GM18520 (cell line): Measurements from ENCODE around the gene AKNA.
A peak's percentile ranks its signal among the peaks of the same experiment; 100 is the strongest.

Experiments
- ATAC-seq: cut with Tn5 transposase; IDR thresholded peaks from one replicate; pipeline ENCODE4 v1.9.1; 2021; ENCODE audit not compliant: unreplicated experiment

The AKNA gene

GRCh38 chr9:114417511-114417910, 29.7 kb upstream of the AKNA start:
- ATAC-seq, result peak; percentile 45

GRCh38 chr9:114416906-114417305, 29.1 kb upstream of the AKNA start:
- no peak for ATAC-seq

GRCh38 chr9:114416290-114416689, 28.5 kb upstream of the AKNA start:
- no peak for ATAC-seq

GRCh38 chr9:114414346-114414745, 26.6 kb upstream of the AKNA start:
- ATAC-seq, result no peak

- no peak for ATAC-seq
Measured at GRCh38 chr9:114413861-114414301, 26.1 kb upstream of the AKNA start.

GRCh38 chr9:114412048-114412683, 24.4 kb upstream of the AKNA start:
- no peak for ATAC-seq

GRCh38 chr9:114411452-114411851, 23.7 kb upstream of the AKNA start:
- no peak for ATAC-seq

GRCh38 chr9:114410910-114411309, 23.1 kb upstream of the AKNA start:
- no peak for ATAC-seq

- no peak for ATAC-seq
Measured at GRCh38 chr9:114409842-114410241, 22.1 kb upstream of the AKNA start.

- ATAC-seq, result no peak
Measured at GRCh38 chr9:114409103-114409780, 21.5 kb upstream of the AKNA start.

GRCh38 chr9:114408645-114409044, 20.9 kb upstream of the AKNA start:
- ATAC-seq, result no peak

GRCh38 chr9:114407889-114408288, 20.1 kb upstream of the AKNA start:
- ATAC-seq, result no peak

GRCh38 chr9:114406441-114406840, 18.7 kb upstream of the AKNA start:
- ATAC-seq, result no peak

GRCh38 chr9:114405294-114406034, 17.7 kb upstream of the AKNA start:
- ATAC-seq, result peak; percentile 88

- ATAC-seq, result no peak
Measured at GRCh38 chr9:114404531-114404930, 16.7 kb upstream of the AKNA start.

- no peak for ATAC-seq
Measured at GRCh38 chr9:114403153-114403756, 15.5 kb upstream of the AKNA start.

- no peak for ATAC-seq
Measured at GRCh38 chr9:114401344-114401743, 13.6 kb upstream of the AKNA start.

- ATAC-seq, result no peak
Measured at GRCh38 chr9:114400772-114401171, 13.0 kb upstream of the AKNA start.

GRCh38 chr9:114400219-114400618, 12.4 kb upstream of the AKNA start:
- no peak for ATAC-seq

GRCh38 chr9:114399381-114399780, 11.6 kb upstream of the AKNA start:
- no peak for ATAC-seq

GRCh38 chr9:114397848-114398605, 10.2 kb upstream of the AKNA start:
- peak; percentile 66 for ATAC-seq
